ENCODE results near the gene TCF7. TPM values are rescaled to one million over a fixed set of nuclear protein-coding genes. Genes with fewer than 3 reads are reported as not detected.

Gene TCF7
- total RNA-seq, 1 experiment from 2014 or later, result 3.1 TPM

GRCh38 chr5:134106991-134107701 is 7.3 kb upstream of the TCF7 start:
- in situ Hi-C loops (cut with HindIII; ENCODE audit: low pct_unique_long_range_greater_than_20kb, low sequenced_read_pairs), result no loop called here
- DNase-seq (ENCODE audit: low read depth, low spot score), result no peak

- in situ Hi-C loops (cut with HindIII; ENCODE audit: low pct_unique_long_range_greater_than_20kb, low sequenced_read_pairs), result no loop called here
- no peak for DNase-seq (ENCODE audit: low read depth, low spot score)
Measured at GRCh38 chr5:134107779-134108178, 6.7 kb upstream of the TCF7 start.

GRCh38 chr5:134110382-134110781 is 4.1 kb upstream of the TCF7 start:
- in situ Hi-C loops (cut with HindIII; ENCODE audit: low pct_unique_long_range_greater_than_20kb, low sequenced_read_pairs), result no loop called here
- DNase-seq (ENCODE audit: low read depth, low spot score), result no peak

GRCh38 chr5:134111741-134112647 is 2.5 kb upstream of the TCF7 start:
- no peak for DNase-seq (ENCODE audit: low read depth, low spot score)
- in situ Hi-C loops (cut with HindIII; ENCODE audit: low pct_unique_long_range_greater_than_20kb, low sequenced_read_pairs), result no loop called here

GRCh38 chr5:134112726-134113362 is 1.6 kb upstream of the TCF7 start:
- no peak for DNase-seq (ENCODE audit: low read depth, low spot score)
- in situ Hi-C loops (cut with HindIII; ENCODE audit: low pct_unique_long_range_greater_than_20kb, low sequenced_read_pairs), result no loop called here

- in situ Hi-C loops (cut with HindIII; ENCODE audit: low pct_unique_long_range_greater_than_20kb, low sequenced_read_pairs), result no loop called here
- DNase-seq (ENCODE audit: low read depth, low spot score), result no peak
Measured at GRCh38 chr5:134113363-134113889, 1.1 kb upstream of the TCF7 start.

- DNase-seq (ENCODE audit: low read depth, low spot score), result no peak
- in situ Hi-C loops (cut with HindIII; ENCODE audit: low pct_unique_long_range_greater_than_20kb, low sequenced_read_pairs), result no loop called here
Measured at GRCh38 chr5:134114886-134115805, 665 bp downstream of the TCF7 start.

- DNase-seq (ENCODE audit: low read depth, low spot score), result no peak
- in situ Hi-C loops (cut with HindIII; ENCODE audit: low pct_unique_long_range_greater_than_20kb, low sequenced_read_pairs), result no loop called here
Measured at GRCh38 chr5:134115806-134116175, 1.3 kb downstream of the TCF7 start.

- in situ Hi-C loops (cut with HindIII; ENCODE audit: low pct_unique_long_range_greater_than_20kb, low sequenced_read_pairs), result no loop called here
- DNase-seq (ENCODE audit: low read depth, low spot score), result no peak
Measured at GRCh38 chr5:134116286-134116685, 1.8 kb downstream of the TCF7 start.

- no peak for DNase-seq (ENCODE audit: low read depth, low spot score)
- in situ Hi-C loops (cut with HindIII; ENCODE audit: low pct_unique_long_range_greater_than_20kb, low sequenced_read_pairs), result no loop called here
Measured at GRCh38 chr5:134116789-134117761, 2.6 kb downstream of the TCF7 start.

GRCh38 chr5:134118212-134118835 is 3.8 kb downstream of the TCF7 start:
- in situ Hi-C loops (cut with HindIII; ENCODE audit: low pct_unique_long_range_greater_than_20kb, low sequenced_read_pairs), result no loop called here
- no peak for DNase-seq (ENCODE audit: low read depth, low spot score)

- no peak for DNase-seq (ENCODE audit: low read depth, low spot score)
- in situ Hi-C loops (cut with HindIII; ENCODE audit: low pct_unique_long_range_greater_than_20kb, low sequenced_read_pairs), result no loop called here
Measured at GRCh38 chr5:134119720-134120119, 5.2 kb downstream of the TCF7 start.

GRCh38 chr5:134120386-134121138 is 6.1 kb downstream of the TCF7 start:
- in situ Hi-C loops (cut with HindIII; ENCODE audit: low pct_unique_long_range_greater_than_20kb, low sequenced_read_pairs), result no loop called here
- no peak for DNase-seq (ENCODE audit: low read depth, low spot score)

- DNase-seq (ENCODE audit: low read depth, low spot score), result no peak
- in situ Hi-C loops (cut with HindIII; ENCODE audit: low pct_unique_long_range_greater_than_20kb, low sequenced_read_pairs), result no loop called here
Measured at GRCh38 chr5:134122530-134122929, 8.0 kb downstream of the TCF7 start.

- DNase-seq (ENCODE audit: low read depth, low spot score), result no peak
- in situ Hi-C loops (cut with HindIII; ENCODE audit: low pct_unique_long_range_greater_than_20kb, low sequenced_read_pairs), result no loop called here
Measured at GRCh38 chr5:134123360-134123759, 8.9 kb downstream of the TCF7 start.
